Measurements from ENCODE around the gene SH3RF2.

DNA sequence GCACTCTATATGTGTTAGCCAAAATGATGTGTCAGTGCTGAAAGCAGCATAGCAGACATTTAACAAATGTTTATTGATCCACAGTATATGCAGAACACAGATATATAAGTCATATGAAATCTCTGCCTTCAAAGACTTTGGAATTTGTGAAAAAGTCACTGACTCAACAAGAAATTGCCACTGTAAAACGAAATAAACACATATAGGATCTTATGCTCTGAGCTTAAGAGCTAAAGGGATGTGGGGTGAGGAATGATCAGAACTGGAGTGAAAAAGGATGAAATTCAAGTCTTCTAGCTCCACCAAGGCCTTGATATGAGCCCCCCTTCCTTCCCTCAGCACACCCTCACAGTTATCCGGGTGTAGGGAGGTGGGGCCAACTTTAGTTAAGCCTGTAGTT, 119.1 kb downstream of the SH3RF2 start:
- no peak for TF ChIP-seq PAX5 (IDR thresholded peaks at IDR 0.05; ENCODE audit: borderline replicate concordance, low read depth, low read length)
- TF ChIP-seq MYC (IDR thresholded peaks at IDR 0.05; ENCODE audit: insufficient read depth, insufficient read length, insufficient replicate concordance, low read length, severe bottlenecking) = no peak
- no peak for TF ChIP-seq CTCF (IDR thresholded peaks at IDR 0.05 in 2 of 3, conservative IDR thresholded peaks at IDR 0.05 in 1 of 3; ENCODE audit: control insufficient read depth in 2 of 3, extremely low read depth in 1 of 3, insufficient read depth in 1 of 3, low read depth in 3 of 3, low read length in 3 of 3)
- TF ChIP-seq EZH2 (IDR thresholded peaks at IDR 0.05; ENCODE audit: borderline replicate concordance, control insufficient read depth, low read depth, low read length) = no peak
- no peak for TF ChIP-seq SIN3A (IDR thresholded peaks at IDR 0.05; ENCODE audit: low read depth, low read length)
- no peak for TF ChIP-seq WRNIP1 (IDR thresholded peaks at IDR 0.05; ENCODE audit: borderline replicate concordance, low read depth, low read length)
- no peak for TF ChIP-seq POLR2A (IDR thresholded peaks at IDR 0.05; ENCODE audit: low read depth, low read length)
- TF ChIP-seq, protein P1, sequence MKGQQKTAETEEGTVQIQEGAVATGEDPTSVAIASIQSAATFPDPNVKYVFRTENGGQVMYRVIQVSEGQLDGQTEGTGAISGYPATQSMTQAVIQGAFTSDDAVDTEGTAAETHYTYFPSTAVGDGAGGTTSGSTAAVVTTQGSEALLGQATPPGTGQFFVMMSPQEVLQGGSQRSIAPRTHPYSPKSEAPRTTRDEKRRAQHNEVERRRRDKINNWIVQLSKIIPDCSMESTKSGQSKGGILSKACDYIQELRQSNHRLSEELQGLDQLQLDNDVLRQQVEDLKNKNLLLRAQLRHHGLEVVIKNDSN (IDR thresholded peaks at IDR 0.05; ENCODE audit: borderline replicate concordance, extremely low read length, insufficient read depth, low read depth, low read length) = no peak
- no peak for TF ChIP-seq TAF1 (IDR thresholded peaks at IDR 0.05; ENCODE audit: borderline replicate concordance, low read depth, low read length)
- TF ChIP-seq E2F4 (IDR thresholded peaks at IDR 0.05; ENCODE audit: low read depth, low read length) = no peak

All from GM12878 (cell line).